Naive thymus-derived CD4-positive, alpha-beta T cell (primary cell): ENCODE results near the gene TVP23A. TPM values are rescaled to one million over a fixed set of nuclear protein-coding genes. Genes with fewer than 3 reads are reported as not detected.

ENCODE experiments used
- ATAC-seq: fragments of 150-1000 bp; cut with Tn5 transposase; 2 replicates; pipeline ENCODE4 v1.10.0; 2021; ENCODE audit warnings: mild to moderate bottlenecking, moderate library complexity
- CTCF ChIA-PET: fragments of 350-600 bp; sonication (Branson Sonifier 250); formaldehyde crosslinking; loops from one replicate; lab custom pipeline; 2021; ENCODE audit warnings: antibody characterized with exemption; lab: Charles Lee
- POLR2A ChIA-PET: fragments of 350-600 bp; sonication (Branson Sonifier 250); formaldehyde crosslinking; loops from one replicate; lab custom pipeline; 2021; ENCODE audit warnings: antibody characterized with exemption, inconsistent platforms; lab: Charles Lee
- DNase-seq, 9 donors: peaks; one replicate each; pipeline versions ENCODE4 v3.0.0 to v3.0.0-alpha.2; 2020 to 2022; ENCODE audit warnings: mixed read lengths in 1 of 9
- H3K27ac ChIP-seq: one replicate; pipeline ENCODE4 v1.7.0; 2013; ENCODE audit warnings: mild to moderate bottlenecking, low read depth, low read length, moderate library complexity
- H3K27me3 ChIP-seq, 2 donors: one replicate each; pipeline ENCODE4 v1.7.0; 2013; ENCODE audit warnings: low read length in 2 of 2, mild to moderate bottlenecking in 2 of 2, moderate library complexity in 2 of 2; ENCODE audit not compliant: control insufficient read depth in 2 of 2, insufficient read depth in 2 of 2
- H3K36me3 ChIP-seq, 3 experiments: 1 replicate in 2 of 3; 2 replicates in 1 of 3; pipeline ENCODE4 v1.7.0; 2013; ENCODE audit warnings: low read length in 3 of 3, mild to moderate bottlenecking in 3 of 3, moderate library complexity in 1 of 3; ENCODE audit not compliant: insufficient read depth in 3 of 3, control insufficient read depth in 2 of 3
- H3K4me1 ChIP-seq, 2 donors: one replicate each; pipeline ENCODE4 v1.7.0; 2013; ENCODE audit warnings: low read length in 2 of 2, mild to moderate bottlenecking in 2 of 2, moderate library complexity in 1 of 2; ENCODE audit not compliant: control insufficient read depth in 2 of 2, insufficient read depth in 2 of 2
- H3K4me3 ChIP-seq: 2 replicates; pipeline ENCODE4 v1.7.0; 2013; ENCODE audit warnings: mild to moderate bottlenecking, low read length
- H3K9me3 ChIP-seq, 3 experiments: 1 replicate in 2 of 3; 2 replicates in 1 of 3; pipeline ENCODE4 v1.7.0; 2013; ENCODE audit warnings: low read length in 3 of 3; ENCODE audit not compliant: control insufficient read depth in 2 of 3
- H3K27ac Mint-ChIP-seq, 9 donors: one replicate each; pipeline ENCODE4 v1.8.0; 2020 to 2022; ENCODE audit warnings: mixed read lengths in 9 of 9, mild to moderate bottlenecking in 8 of 9, moderate library complexity in 5 of 9, inconsistent platforms in 2 of 9
- H3K27me3 Mint-ChIP-seq, 5 donors: one replicate each; pipeline ENCODE4 v1.8.0; 2021 to 2022; ENCODE audit warnings: mixed read lengths in 5 of 5, mild to moderate bottlenecking in 1 of 5
- H3K36me3 Mint-ChIP-seq, 5 donors: one replicate each; pipeline ENCODE4 v1.8.0; 2020 to 2022; ENCODE audit warnings: mixed read lengths in 5 of 5, mild to moderate bottlenecking in 3 of 5, inconsistent platforms in 1 of 5
- H3K4me1 Mint-ChIP-seq, 7 donors: one replicate each; pipeline ENCODE4 v1.8.0; 2020 to 2022; ENCODE audit warnings: mixed read lengths in 7 of 7, mild to moderate bottlenecking in 3 of 7, inconsistent platforms in 1 of 7
- H3K4me3 Mint-ChIP-seq, 10 donors: one replicate each; pipeline ENCODE4 v1.8.0; 2020 to 2022; ENCODE audit warnings: mild to moderate bottlenecking in 10 of 10, mixed read lengths in 10 of 10, moderate library complexity in 6 of 10, inconsistent platforms in 2 of 10
- H3K9me3 Mint-ChIP-seq, 11 donors: one replicate each; pipeline ENCODE4 v1.8.0; 2020 to 2022; ENCODE audit warnings: mixed read lengths in 11 of 11, mild to moderate bottlenecking in 4 of 11, inconsistent platforms in 1 of 11, moderate library complexity in 1 of 11
- intact Hi-C, 2 donors: fragments of 100-400 bp; cut with micrococcal nuclease; formaldehyde crosslinking; loops; one replicate each; pipeline ENCODE4 v1.15.1; 2023
- polyA plus RNA-seq, 2 donors: library from polyadenylated mRNA; unstranded; fragments of 300-500 nt; fragmentation: Illumina TruSeq; gene quantifications; one replicate each; pipeline ENCODE4 v1.2.3, GENCODE V29; 2021
- total RNA-seq, 6 experiments: library from RNA in 5 of 6; stranded (reverse) in 5 of 6; gene quantifications; 1 replicate in 5 of 6; 2 replicates in 1 of 6; pipeline ENCODE4 v1.2.3 and lab custom pipeline; 2021 to 2026

Gene TVP23A
- total RNA-seq = under 1 TPM in 1 of 5 experiments, not detected in 4; 0.10 TPM
- under 1 TPM; 0.15 to 0.17 TPM for polyA plus RNA-seq
- total RNA-seq (lab: John Stamatoyannopoulos, UW) = not detected

- no peak for ATAC-seq
- no peak within 1 kb of the TSS for H3K4me3 ChIP-seq
- H3K27me3 Mint-ChIP-seq = peaks cover 0 to 24% (median 10%) of the 10 kb centered on the region in 5 donors
- no peak within 1 kb of the TSS for H3K4me3 Mint-ChIP-seq
- H3K36me3 ChIP-seq = no peaks in the 10 kb centered on the region
- H3K27ac ChIP-seq = no peak within 1 kb of the TSS
- DNase-seq = no peak
- no peak within 1 kb of the TSS for H3K27ac Mint-ChIP-seq
- H3K9me3 ChIP-seq = no peaks in the 10 kb centered on the region
- intact Hi-C loops = no loop called here
- no peaks in the 10 kb centered on the region for H3K36me3 Mint-ChIP-seq
- CTCF ChIA-PET = no interaction called here
- no peaks in the 10 kb centered on the region for H3K4me1 ChIP-seq
- POLR2A ChIA-PET = no interaction called here
- H3K4me1 Mint-ChIP-seq = peaks cover 0 to 3% (median 0%) of the 10 kb centered on the region in 7 donors
- H3K9me3 Mint-ChIP-seq = no peaks in the 10 kb centered on the region
- H3K27me3 ChIP-seq = no peaks in the 10 kb centered on the region
Measured at GRCh38 chr16:10817963-10818941, at the start of gene TVP23A. TVP23A (minus strand) TSS chr16:10818794; CDS start chr16:10818493, 301 bp downstream.

GRCh38 chr16:10868104-10868595 lies 49.6 kb upstream of the TVP23A start:
- no peak for ATAC-seq
- no peaks in the 10 kb centered on the region for H3K36me3 Mint-ChIP-seq

DNA sequence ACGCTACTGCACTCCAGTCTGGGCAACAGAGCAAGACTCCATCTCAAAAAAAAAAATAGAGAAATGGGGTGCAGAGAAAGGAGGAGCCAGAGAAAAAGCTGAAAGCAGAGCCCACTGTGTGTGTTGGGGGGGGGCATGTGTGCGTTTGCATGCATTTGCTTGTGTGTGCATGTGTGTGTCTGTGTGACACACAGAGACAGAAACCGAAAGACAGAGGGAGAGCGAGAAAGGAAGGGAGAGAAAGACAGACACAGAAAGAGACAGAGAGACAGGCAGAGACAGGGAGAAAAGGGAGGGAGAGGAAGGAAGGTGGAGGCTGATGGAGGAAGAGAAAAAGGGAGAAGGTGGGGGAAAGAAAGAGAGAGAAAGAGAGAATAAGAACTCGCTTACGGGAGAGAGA lies 48.6 kb upstream of the TVP23A start:
- no peak for ATAC-seq
- no peak for DNase-seq
- H3K27ac ChIP-seq = no peak overlapping the region
- H3K27me3 ChIP-seq = peaks cover 0 to 4% of the 10 kb centered on the region in 2 donors
- peaks cover 13 to 73% (median 28%) of the 10 kb centered on the region in 5 donors for H3K27me3 Mint-ChIP-seq
- peaks cover 4 to 45% (median 14%) of the 10 kb centered on the region in 7 donors for H3K4me1 Mint-ChIP-seq
- intact Hi-C loops = no loop called here
- H3K4me1 ChIP-seq = peaks cover 0 to 21% of the 10 kb centered on the region in 2 donors
- H3K9me3 ChIP-seq = no peaks in the 10 kb centered on the region
- H3K4me3 ChIP-seq = no peak overlapping the region
- H3K27ac Mint-ChIP-seq = peak overlapping the region in 1 of 9 donors; percentile 77
- ChIA-PET CTCF (no interaction called here), POLR2A (no interaction called here)
- H3K4me3 Mint-ChIP-seq = no peak overlapping the region
- no peaks in the 10 kb centered on the region for H3K36me3 ChIP-seq
- no peaks in the 10 kb centered on the region for H3K36me3 Mint-ChIP-seq
- H3K9me3 Mint-ChIP-seq = peaks cover 0 to 1% (median 0%) of the 10 kb centered on the region in 11 donors

More at GRCh38 chr16:10868104-10868595, 49.6 kb upstream of the TVP23A start:
- Mint-ChIP-seq H3K27ac (peak overlapping the region in 2 of 9 donors; percentile 25 to 30), H3K9me3 (peaks cover 0 to 1% (median 0%) of the 10 kb centered on the region in 11 donors), H3K4me1 (peaks cover 4 to 51% (median 14%) of the 10 kb centered on the region in 7 donors), H3K4me3 (peak overlapping the region in 2 of 10 donors; percentile 18 to 21), H3K27me3 (peaks cover 11 to 75% (median 27%) of the 10 kb centered on the region in 5 donors)
- no peak overlapping the region for H3K27ac ChIP-seq
- ChIA-PET CTCF (no interaction called here), POLR2A (no interaction called here)
- peaks cover 0 to 21% of the 10 kb centered on the region in 2 donors for H3K4me1 ChIP-seq
- peaks cover 0 to 4% of the 10 kb centered on the region in 2 donors for H3K27me3 ChIP-seq
- no peaks in the 10 kb centered on the region for H3K9me3 ChIP-seq
- no peak overlapping the region for H3K4me3 ChIP-seq
- H3K36me3 ChIP-seq = no peaks in the 10 kb centered on the region
- intact Hi-C loops = no loop called here
- no peak for DNase-seq

DNA sequence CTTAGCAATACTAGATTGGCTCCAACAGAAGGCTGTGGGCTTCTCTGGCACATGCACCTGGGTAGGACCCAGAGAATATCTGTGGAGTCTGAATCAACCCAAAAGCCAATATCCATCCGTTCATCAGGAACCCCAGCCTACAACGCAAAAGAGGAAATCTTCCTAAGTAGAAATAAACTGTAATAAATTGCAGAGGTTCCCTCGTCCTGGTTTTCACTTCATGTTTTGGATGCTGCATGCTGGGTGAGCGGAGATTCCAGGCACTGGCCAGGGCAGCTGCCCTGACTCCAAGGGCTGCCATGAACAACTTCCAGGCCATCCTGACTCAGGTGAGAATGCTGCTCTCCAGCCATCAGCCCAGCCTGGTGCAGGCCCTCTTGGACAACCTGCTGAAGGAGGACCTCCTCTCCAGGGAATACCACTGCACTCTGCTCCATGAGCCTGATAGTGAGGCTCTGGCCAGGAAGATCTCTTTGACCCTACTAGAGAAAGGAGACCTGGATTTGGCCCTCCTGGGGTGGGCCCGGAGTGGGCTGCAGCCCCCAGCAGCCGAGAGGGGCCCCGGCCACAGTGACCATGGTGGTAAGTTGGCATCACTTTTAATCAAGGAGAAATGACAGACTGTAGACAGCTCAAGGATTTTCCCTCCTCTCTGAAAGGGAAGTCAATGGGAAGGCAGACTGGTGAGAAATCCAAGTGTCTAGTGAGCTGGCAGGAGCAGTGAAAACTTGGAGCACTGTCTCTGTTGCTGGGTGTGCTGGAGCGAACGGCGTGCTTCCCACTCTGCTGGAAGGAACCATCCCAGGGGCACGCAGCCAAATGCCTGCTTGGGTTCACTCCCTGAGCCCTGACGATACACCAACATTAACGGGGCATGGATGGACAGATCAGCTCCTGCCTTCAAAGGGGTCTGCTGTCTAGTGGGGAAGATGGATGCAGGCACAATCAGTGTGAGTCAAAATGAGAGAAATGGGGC lies 47.7 kb upstream of the TVP23A start:
- Mint-ChIP-seq H3K9me3 (peaks cover 0 to 1% (median 0%) of the 10 kb centered on the region in 11 donors), H3K36me3 (no peaks in the 10 kb centered on the region), H3K4me1 (peaks cover 4 to 38% (median 14%) of the 10 kb centered on the region in 7 donors), H3K4me3 (no peak overlapping the region), H3K27ac (no peak overlapping the region), H3K27me3 (peaks cover 16 to 68% (median 28%) of the 10 kb centered on the region in 5 donors)
- Histone ChIP-seq H3K4me1 (peaks cover 0 to 16% of the 10 kb centered on the region in 2 donors), H3K27me3 (peaks cover 0 to 4% of the 10 kb centered on the region in 2 donors), H3K4me3 (no peak overlapping the region), H3K27ac (no peak overlapping the region), H3K36me3 (no peaks in the 10 kb centered on the region), H3K9me3 (no peaks in the 10 kb centered on the region)
- DNase-seq = no peak
- intact Hi-C loops = no loop called here
- no peak for ATAC-seq
- CTCF ChIA-PET = no interaction called here
- POLR2A ChIA-PET = no interaction called here

DNA sequence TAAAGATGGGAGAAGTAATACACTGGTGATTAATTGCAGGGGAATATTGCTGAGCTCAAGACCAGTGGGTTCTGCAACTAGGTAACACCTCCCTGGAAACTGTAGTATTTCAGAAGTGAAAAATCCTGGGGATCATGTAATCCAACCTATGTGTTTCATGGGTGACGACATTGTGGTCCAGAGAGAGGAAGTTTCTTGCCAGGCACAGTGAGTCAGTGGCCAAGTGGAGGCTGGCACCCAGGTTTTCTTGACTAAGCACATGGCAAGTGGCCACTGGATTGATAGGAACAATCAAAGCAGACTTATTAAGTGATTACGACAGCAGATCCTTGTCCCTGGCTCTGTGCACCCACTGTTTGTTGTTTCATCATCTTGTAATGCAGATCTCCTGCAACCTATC lies 43.8 kb upstream of the TVP23A start:
- ATAC-seq = peak; percentile 88
- no peak overlapping the region for H3K4me3 Mint-ChIP-seq
- POLR2A ChIA-PET = no interaction called here
- Histone ChIP-seq H3K4me1 (no peaks in the 10 kb centered on the region), H3K27me3 (no peaks in the 10 kb centered on the region), H3K36me3 (no peaks in the 10 kb centered on the region), H3K4me3 (no peak overlapping the region), H3K9me3 (no peaks in the 10 kb centered on the region), H3K27ac (no peak overlapping the region)
- peaks cover 0 to 4% (median 0%) of the 10 kb centered on the region in 5 donors for H3K36me3 Mint-ChIP-seq
- H3K9me3 Mint-ChIP-seq = peaks cover 0 to 8% (median 0%) of the 10 kb centered on the region in 11 donors
- DNase-seq = no peak
- peaks cover 16 to 50% (median 18%) of the 10 kb centered on the region in 5 donors for H3K27me3 Mint-ChIP-seq
- H3K4me1 Mint-ChIP-seq = peaks cover 0 to 5% (median 0%) of the 10 kb centered on the region in 7 donors
- CTCF ChIA-PET = no interaction called here
- intact Hi-C loops = no loop called here
- no peak overlapping the region for H3K27ac Mint-ChIP-seq

GRCh38 chr16:10859658-10860057 lies 41.1 kb upstream of the TVP23A start:
- Histone ChIP-seq H3K4me3 (no peak overlapping the region), H3K27me3 (no peaks in the 10 kb centered on the region), H3K27ac (no peak overlapping the region), H3K9me3 (no peaks in the 10 kb centered on the region), H3K4me1 (no peaks in the 10 kb centered on the region), H3K36me3 (no peaks in the 10 kb centered on the region)
- Mint-ChIP-seq H3K9me3 (peaks cover 0 to 8% (median 0%) of the 10 kb centered on the region in 11 donors), H3K27me3 (peaks cover 10 to 40% (median 14%) of the 10 kb centered on the region in 5 donors), H3K27ac (no peak overlapping the region), H3K4me3 (no peak overlapping the region), H3K4me1 (no peaks in the 10 kb centered on the region), H3K36me3 (peaks cover 0 to 4% (median 0%) of the 10 kb centered on the region in 5 donors)
- POLR2A ChIA-PET = no interaction called here
- CTCF ChIA-PET = no interaction called here
- DNase-seq (no peak), ATAC-seq (no peak)
- intact Hi-C loops = no loop called here
